ENCODE results near the gene MYCL. TPM values are rescaled to one million over a fixed set of nuclear protein-coding genes. Genes with fewer than 3 reads are reported as not detected.

Gene MYCL
- total and polyA plus RNA-seq, 2 of the 13 experiments (the other 11 are each of a cell fraction or from before 2014, with no cell fraction given) = 0.31 to 1.7 TPM

DNA sequence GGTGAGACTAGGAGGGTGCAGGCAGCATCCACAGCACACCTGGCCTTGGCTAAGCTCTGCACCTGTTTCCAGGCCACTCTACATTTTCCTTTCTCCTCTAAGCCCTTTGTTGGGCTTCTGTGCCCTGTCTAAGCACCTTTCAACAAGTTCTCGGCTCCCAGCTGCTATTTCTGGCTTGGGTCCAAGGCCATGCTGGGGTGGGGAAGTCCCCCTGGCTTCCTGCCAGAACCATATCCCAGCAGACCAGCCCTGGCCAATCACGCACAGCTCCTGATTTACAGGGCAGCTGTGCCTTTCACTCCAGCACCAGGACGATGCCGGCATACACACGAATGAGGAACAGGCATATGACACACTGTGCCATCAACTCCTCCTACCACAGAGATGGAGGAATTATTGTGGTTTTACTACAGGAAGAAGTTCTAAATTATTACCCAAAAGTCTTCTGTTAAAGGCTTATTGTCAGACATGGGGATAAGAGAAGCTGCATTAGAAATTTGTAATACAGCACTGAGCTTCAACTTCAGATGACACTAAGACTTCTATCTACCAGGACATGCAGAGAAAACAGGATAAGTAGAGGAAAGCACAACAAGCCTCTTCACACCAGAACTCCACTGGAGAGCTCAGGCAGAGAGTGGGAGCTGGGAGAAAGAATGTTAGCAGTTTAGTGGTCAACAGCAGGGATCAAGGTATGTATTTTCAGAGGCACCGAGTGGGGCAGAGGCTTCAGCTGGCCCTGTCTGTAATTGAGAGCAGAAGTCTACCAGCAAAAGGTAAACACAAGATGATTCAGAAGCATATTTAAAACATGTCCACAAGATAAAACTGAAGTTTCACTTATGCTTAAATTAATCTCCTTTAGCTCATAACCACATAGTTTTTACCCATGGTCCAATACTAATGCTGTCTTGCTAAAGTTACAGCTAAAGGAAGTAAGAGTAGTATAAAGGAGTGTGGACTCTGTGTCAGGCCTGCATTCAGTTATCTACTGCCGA is 55.8 kb downstream of the MYCL start (continued):
- TF ChIP-seq ZNF724P (CRISPR knock-in tag; IDR thresholded peaks at IDR 0.05; ENCODE audit: borderline replicate concordance) (no peak), ZNF205 (CRISPR knock-in tag; IDR thresholded peaks at IDR 0.05) (no peak), NFKBIZ (CRISPR knock-in tag; IDR thresholded peaks at IDR 0.05) (no peak), KDM6A (CRISPR knock-in tag; IDR thresholded peaks at IDR 0.05; ENCODE audit: low read depth) (no peak), ZBTB38 (CRISPR knock-in tag; IDR thresholded peaks at IDR 0.05) (no peak), ZNF282 (IDR thresholded peaks at IDR 0.05; ENCODE audit: partially characterized antibody) (no peak), FOXO1 (CRISPR knock-in tag; IDR thresholded peaks at IDR 0.05) (no peak; the same call in 1 of the 2 replicates), ZMYM4 (CRISPR knock-in tag; IDR thresholded peaks at IDR 0.05) (peak; percentile 29; the same call in 1 of the 2 replicates), EHMT2 (IDR thresholded peaks at IDR 0.05; ENCODE audit: borderline replicate concordance, low read depth, low read length) (no peak), FOXK1 (CRISPR knock-in tag; IDR thresholded peaks at IDR 0.05; ENCODE audit: borderline replicate concordance, low read depth) (no peak), GTF2F1 (IDR thresholded peaks at IDR 0.05; ENCODE audit: low read length) (no peak), SMAD9 (CRISPR knock-in tag; IDR thresholded peaks at IDR 0.05) (no peak), ARHGAP35 (CRISPR knock-in tag; IDR thresholded peaks at IDR 0.05; ENCODE audit: borderline replicate concordance) (no peak)
- TF ChIP-seq, protein P1, sequence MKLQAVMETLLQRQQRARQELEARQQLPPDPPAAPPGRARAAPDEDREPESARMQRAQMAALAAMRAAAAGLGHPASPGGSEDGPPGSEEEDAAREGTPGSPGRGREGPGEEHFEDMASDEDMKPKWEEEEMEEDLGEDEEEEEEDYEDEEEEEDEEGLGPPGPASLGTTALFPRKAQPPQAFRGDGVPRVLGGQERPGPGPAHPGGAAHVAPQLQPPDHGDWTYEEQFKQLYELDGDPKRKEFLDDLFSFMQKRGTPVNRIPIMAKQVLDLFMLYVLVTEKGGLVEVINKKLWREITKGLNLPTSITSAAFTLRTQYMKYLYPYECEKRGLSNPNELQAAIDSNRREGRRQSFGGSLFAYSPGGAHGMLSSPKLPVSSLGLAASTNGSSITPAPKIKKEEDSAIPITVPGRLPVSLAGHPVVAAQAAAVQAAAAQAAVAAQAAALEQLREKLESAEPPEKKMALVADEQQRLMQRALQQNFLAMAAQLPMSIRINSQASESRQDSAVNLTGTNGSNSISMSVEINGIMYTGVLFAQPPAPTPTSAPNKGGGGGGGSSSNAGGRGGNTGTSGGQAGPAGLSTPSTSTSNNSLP (IDR thresholded peaks at IDR 0.05; ENCODE audit: low read depth, low read length) = no peak
- TF ChIP-seq, protein P2, sequence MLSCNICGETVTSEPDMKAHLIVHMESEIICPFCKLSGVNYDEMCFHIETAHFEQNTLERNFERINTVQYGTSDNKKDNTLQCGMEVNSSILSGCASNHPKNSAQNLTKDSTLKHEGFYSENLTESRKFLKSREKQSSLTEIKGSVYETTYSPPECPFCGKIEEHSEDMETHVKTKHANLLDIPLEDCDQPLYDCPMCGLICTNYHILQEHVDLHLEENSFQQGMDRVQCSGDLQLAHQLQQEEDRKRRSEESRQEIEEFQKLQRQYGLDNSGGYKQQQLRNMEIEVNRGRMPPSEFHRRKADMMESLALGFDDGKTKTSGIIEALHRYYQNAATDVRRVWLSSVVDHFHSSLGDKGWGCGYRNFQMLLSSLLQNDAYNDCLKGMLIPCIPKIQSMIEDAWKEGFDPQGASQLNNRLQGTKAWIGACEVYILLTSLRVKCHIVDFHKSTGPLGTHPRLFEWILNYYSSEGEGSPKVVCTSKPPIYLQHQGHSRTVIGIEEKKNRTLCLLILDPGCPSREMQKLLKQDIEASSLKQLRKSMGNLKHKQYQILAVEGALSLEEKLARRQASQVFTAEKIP (CRISPR knock-in tag; IDR thresholded peaks at IDR 0.05; ENCODE audit: borderline replicate concordance) = no peak
- TF ChIP-seq, protein P3, sequence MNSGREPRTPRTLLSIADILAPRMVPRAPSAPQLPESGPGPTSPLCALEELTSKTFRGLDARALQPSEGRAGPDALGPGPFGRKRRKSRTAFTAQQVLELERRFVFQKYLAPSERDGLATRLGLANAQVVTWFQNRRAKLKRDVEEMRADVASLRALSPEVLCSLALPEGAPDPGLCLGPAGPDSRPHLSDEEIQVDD (CRISPR knock-in tag; IDR thresholded peaks at IDR 0.05; ENCODE audit: borderline replicate concordance) = no peak
- TF ChIP-seq, protein P4, sequence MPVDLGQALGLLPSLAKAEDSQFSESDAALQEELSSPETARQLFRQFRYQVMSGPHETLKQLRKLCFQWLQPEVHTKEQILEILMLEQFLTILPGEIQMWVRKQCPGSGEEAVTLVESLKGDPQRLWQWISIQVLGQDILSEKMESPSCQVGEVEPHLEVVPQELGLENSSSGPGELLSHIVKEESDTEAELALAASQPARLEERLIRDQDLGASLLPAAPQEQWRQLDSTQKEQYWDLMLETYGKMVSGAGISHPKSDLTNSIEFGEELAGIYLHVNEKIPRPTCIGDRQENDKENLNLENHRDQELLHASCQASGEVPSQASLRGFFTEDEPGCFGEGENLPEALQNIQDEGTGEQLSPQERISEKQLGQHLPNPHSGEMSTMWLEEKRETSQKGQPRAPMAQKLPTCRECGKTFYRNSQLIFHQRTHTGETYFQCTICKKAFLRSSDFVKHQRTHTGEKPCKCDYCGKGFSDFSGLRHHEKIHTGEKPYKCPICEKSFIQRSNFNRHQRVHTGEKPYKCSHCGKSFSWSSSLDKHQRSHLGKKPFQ (CRISPR knock-in tag; IDR thresholded peaks at IDR 0.05; ENCODE audit: insufficient replicate concordance) = peak; percentile 82
- TF ChIP-seq, protein P5, sequence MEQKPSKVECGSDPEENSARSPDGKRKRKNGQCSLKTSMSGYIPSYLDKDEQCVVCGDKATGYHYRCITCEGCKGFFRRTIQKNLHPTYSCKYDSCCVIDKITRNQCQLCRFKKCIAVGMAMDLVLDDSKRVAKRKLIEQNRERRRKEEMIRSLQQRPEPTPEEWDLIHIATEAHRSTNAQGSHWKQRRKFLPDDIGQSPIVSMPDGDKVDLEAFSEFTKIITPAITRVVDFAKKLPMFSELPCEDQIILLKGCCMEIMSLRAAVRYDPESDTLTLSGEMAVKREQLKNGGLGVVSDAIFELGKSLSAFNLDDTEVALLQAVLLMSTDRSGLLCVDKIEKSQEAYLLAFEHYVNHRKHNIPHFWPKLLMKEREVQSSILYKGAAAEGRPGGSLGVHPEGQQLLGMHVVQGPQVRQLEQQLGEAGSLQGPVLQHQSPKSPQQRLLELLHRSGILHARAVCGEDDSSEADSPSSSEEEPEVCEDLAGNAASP (CRISPR knock-in tag; IDR thresholded peaks at IDR 0.05; ENCODE audit: borderline replicate concordance) = no peak
- TF ChIP-seq, protein P6, sequence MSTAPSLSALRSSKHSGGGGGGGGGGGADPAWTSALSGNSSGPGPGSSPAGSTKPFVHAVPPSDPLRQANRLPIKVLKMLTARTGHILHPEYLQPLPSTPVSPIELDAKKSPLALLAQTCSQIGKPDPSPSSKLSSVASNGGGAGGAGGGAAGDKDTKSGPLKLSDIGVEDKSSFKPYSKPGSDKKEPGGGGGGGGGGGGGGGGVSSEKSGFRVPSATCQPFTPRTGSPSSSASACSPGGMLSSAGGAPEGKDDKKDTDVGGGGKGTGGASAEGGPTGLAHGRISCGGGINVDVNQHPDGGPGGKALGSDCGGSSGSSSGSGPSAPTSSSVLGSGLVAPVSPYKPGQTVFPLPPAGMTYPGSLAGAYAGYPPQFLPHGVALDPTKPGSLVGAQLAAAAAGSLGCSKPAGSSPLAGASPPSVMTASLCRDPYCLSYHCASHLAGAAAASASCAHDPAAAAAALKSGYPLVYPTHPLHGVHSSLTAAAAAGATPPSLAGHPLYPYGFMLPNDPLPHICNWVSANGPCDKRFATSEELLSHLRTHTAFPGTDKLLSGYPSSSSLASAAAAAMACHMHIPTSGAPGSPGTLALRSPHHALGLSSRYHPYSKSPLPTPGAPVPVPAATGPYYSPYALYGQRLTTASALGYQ (CRISPR knock-in tag; IDR thresholded peaks at IDR 0.05) = no peak
